ENCODE results near the gene DZIP1. TPM values are rescaled to one million over a fixed set of nuclear protein-coding genes. Genes with fewer than 3 reads are reported as not detected.

Gene DZIP1
- total and polyA plus RNA-seq, 10 of the 15 experiments (the other 5 are each of a cell fraction or from before 2014, with no cell fraction given) = 0.01 to 1.9 (median 0.55) TPM

GRCh38 chr13:95579303-95579702 lies 65.2 kb downstream of the DZIP1 start (continued):
- no peak for TF ChIP-seq BHLHE40 (IDR thresholded peaks at IDR 0.05; ENCODE audit: borderline replicate concordance in 1 of 2, low read depth in 2 of 2, low read length in 1 of 2)
- TF ChIP-seq NFYA (IDR thresholded peaks at IDR 0.05; ENCODE audit: borderline replicate concordance, low read depth, low read length) = no peak
- TF ChIP-seq ZNF217 (IDR thresholded peaks at IDR 0.05) = peak; percentile 93
- TF ChIP-seq E4F1 (IDR thresholded peaks at IDR 0.05; ENCODE audit: borderline replicate concordance, partially characterized antibody) = no peak
- no peak for TF ChIP-seq BACH1 (IDR thresholded peaks at IDR 0.05; ENCODE audit: borderline replicate concordance)
- TF ChIP-seq ELK1 (IDR thresholded peaks at IDR 0.05; ENCODE audit: low read depth, low read length) = no peak
- peak; percentile 45; the same call in 1 of the 2 replicates for TF ChIP-seq EED (IDR thresholded peaks at IDR 0.05; ENCODE audit: low read depth)
- TF ChIP-seq CEBPB (IDR thresholded peaks at IDR 0.05; ENCODE audit: borderline replicate concordance in 1 of 2, low read depth in 2 of 2, low read length in 2 of 2) = peak in 1 of 2 experiments; percentile 73; a peak in 1 of 4 replicates
- no peak for TF ChIP-seq IRF3 (IDR thresholded peaks at IDR 0.05)
- no peak for TF ChIP-seq HDAC6 (IDR thresholded peaks at IDR 0.05; ENCODE audit: unreplicated experiment)
- peak; percentile 93 for TF ChIP-seq FOXM1 (IDR thresholded peaks at IDR 0.05; ENCODE audit: low read depth, low read length)
- TF ChIP-seq EP300 (IDR thresholded peaks at IDR 0.05; ENCODE audit: borderline replicate concordance in 1 of 2, control insufficient read depth in 1 of 2, low read depth in 2 of 2, low read length in 2 of 2) = peak; percentile 60 to 69; a peak in 2 of 4 replicates
- no peak for TF ChIP-seq CBFB (IDR thresholded peaks at IDR 0.05; ENCODE audit: low read depth)
- peak; percentile 82 for TF ChIP-seq PAX5 (IDR thresholded peaks at IDR 0.05; ENCODE audit: borderline replicate concordance, low read depth, low read length)
- peak; percentile 24; the same call in 1 of the 2 replicates for TF ChIP-seq ATF7 (IDR thresholded peaks at IDR 0.05; ENCODE audit: low read depth)
- TF ChIP-seq ZNF274 (IDR thresholded peaks at IDR 0.05; ENCODE audit: insufficient read depth, insufficient read length) = no peak
- TF ChIP-seq GABPA (IDR thresholded peaks at IDR 0.05; ENCODE audit: low read depth) = peak; percentile 67; the same call in 1 of the 2 replicates
- peak; percentile 73 for TF ChIP-seq MTA2 (IDR thresholded peaks at IDR 0.05; ENCODE audit: low read depth)
- TF ChIP-seq SMAD5 (IDR thresholded peaks at IDR 0.05; ENCODE audit: low read depth) = no peak
- TF ChIP-seq TCF7 (IDR thresholded peaks at IDR 0.05; ENCODE audit: borderline replicate concordance) = peak; percentile 100
- TF ChIP-seq ZNF384 (IDR thresholded peaks at IDR 0.05; ENCODE audit: borderline replicate concordance, low read depth, low read length) = no peak
- no peak for TF ChIP-seq CHD4 (IDR thresholded peaks at IDR 0.05)
- TF ChIP-seq ZBTB4 (CRISPR knock-in tag; IDR thresholded peaks at IDR 0.05) = no peak
- TF ChIP-seq MEF2B (IDR thresholded peaks at IDR 0.05; ENCODE audit: partially characterized antibody, poor library complexity, severe bottlenecking) = peak; percentile 53
